ENCODE data around the gene TRIM72. TPM values are rescaled to one million over a fixed set of nuclear protein-coding genes. Genes with fewer than 3 reads are reported as not detected.

TRIM72 gene
- total RNA-seq, 1 experiment from 2014 or later: 1.2 TPM

- Histone ChIP-seq H3K4me1 (ENCODE audit: insufficient read depth, low read length) (peaks cover 6% of the 10 kb centered on the region; the same call in 1 of the 2 replicates), H4K20me1 (ENCODE audit: control insufficient read depth, insufficient read depth, insufficient read length) (no peaks in the 10 kb centered on the region), H2AFZ (ENCODE audit: low read length) (no peak overlapping the region), H4K5ac (ENCODE audit: insufficient read length, low read depth, low read length) (no peak overlapping the region), H3K9ac (ENCODE audit: extremely low read depth, insufficient read length, low read length) (no peak overlapping the region), H3K23ac (ENCODE audit: insufficient read length, low read depth, low read length) (no peak overlapping the region), H3K9me3 (ENCODE audit: control insufficient read depth, low read depth, low read length) (no peaks in the 10 kb centered on the region), H3K27ac (ENCODE audit: insufficient read length, low read depth, low read length) (peak overlapping the region; percentile 71), H2AK5ac (ENCODE audit: insufficient read length, low read length) (no peak overlapping the region), H2BK120ac (ENCODE audit: low read depth, low read length, poor library complexity, severe bottlenecking) (no peak overlapping the region), H3K27me3 (ENCODE audit: insufficient read depth, low read length) (no peaks in the 10 kb centered on the region), H3K23me2 (ENCODE audit: insufficient read length, low read depth, low read length, poor library complexity, severe bottlenecking) (peaks cover 2% of the 10 kb centered on the region), H3T11ph (ENCODE audit: low read length) (no peak overlapping the region), H3K14ac (ENCODE audit: insufficient read depth, low read length) (no peak overlapping the region), H3K4ac (ENCODE audit: low read depth, low read length) (no peak overlapping the region), H2BK12ac (ENCODE audit: insufficient read length, low read depth, low read length) (no peak overlapping the region), H4K91ac (ENCODE audit: insufficient read length, low read depth, low read length) (no peak overlapping the region), H3K4me2 (ENCODE audit: insufficient read depth, insufficient read length, low read length) (peak overlapping the region; percentile 64), H2BK15ac (ENCODE audit: low read depth, low read length) (no peak overlapping the region), H4K8ac (replicated peaks; ENCODE audit: insufficient read length, low read depth, low read length) (no peak overlapping the region), H3K56ac (ENCODE audit: insufficient read length, low read depth, low read length) (no peak overlapping the region), H2BK5ac (ENCODE audit: insufficient read length, low read length) (no peak overlapping the region), H3K79me2 (ENCODE audit: insufficient read depth, low read length) (no peaks in the 10 kb centered on the region), H3K18ac (ENCODE audit: insufficient read length, low read depth, low read length) (no peak overlapping the region), H3K79me1 (ENCODE audit: insufficient read depth, low read depth, low read length, poor library complexity, severe bottlenecking) (no peaks in the 10 kb centered on the region), H2BK20ac (ENCODE audit: low read depth, low read length, poor library complexity, severe bottlenecking) (no peak overlapping the region)
- Mint-ChIP-seq H3K36me3 (ENCODE audit: insufficient read depth in 1 of 3, low read depth in 3 of 3) (no peaks in the 10 kb centered on the region), H3K27ac (peak overlapping the region; percentile 80 to 99 (median 93); a peak in 5 of 7 replicates), H3K4me1 (peaks cover 37 to 41% of the 10 kb centered on the region in 2 experiments), H3K27me3 (ENCODE audit: low read depth) (no peaks in the 10 kb centered on the region), H3K4me3 (peak overlapping the region in 1 of 2 experiments; percentile 36; a peak in 1 of 5 replicates), H3K9me3 (no peaks in the 10 kb centered on the region; a peak in 1 of 5 replicates)
- no peak for TF ChIP-seq CTCF (conservative IDR thresholded peaks at IDR 0.05)
- WGBS (ENCODE audit: extremely low coverage, insufficient read length, low lambda C conversion rate): no CpG with 5 or more reads among the region's 3 CpGs
- no peak for DNase-seq
Measured at GRCh38 chr16:31246296-31246695, 32.4 kb downstream of the TRIM72 start.
